GM18861 (cell line): ENCODE measurements around the gene SSRP1.
"Not testable (repeated sequence)": the region's sequence is repeated elsewhere in the genome, so short reads cannot be mapped to it uniquely, and the experiment has no call there.

Experiments
- ATAC-seq: cut with Tn5 transposase; IDR thresholded peaks from one replicate; pipeline ENCODE4 v1.9.1; 2021; ENCODE audit not compliant: unreplicated experiment

Gene SSRP1, protein sequence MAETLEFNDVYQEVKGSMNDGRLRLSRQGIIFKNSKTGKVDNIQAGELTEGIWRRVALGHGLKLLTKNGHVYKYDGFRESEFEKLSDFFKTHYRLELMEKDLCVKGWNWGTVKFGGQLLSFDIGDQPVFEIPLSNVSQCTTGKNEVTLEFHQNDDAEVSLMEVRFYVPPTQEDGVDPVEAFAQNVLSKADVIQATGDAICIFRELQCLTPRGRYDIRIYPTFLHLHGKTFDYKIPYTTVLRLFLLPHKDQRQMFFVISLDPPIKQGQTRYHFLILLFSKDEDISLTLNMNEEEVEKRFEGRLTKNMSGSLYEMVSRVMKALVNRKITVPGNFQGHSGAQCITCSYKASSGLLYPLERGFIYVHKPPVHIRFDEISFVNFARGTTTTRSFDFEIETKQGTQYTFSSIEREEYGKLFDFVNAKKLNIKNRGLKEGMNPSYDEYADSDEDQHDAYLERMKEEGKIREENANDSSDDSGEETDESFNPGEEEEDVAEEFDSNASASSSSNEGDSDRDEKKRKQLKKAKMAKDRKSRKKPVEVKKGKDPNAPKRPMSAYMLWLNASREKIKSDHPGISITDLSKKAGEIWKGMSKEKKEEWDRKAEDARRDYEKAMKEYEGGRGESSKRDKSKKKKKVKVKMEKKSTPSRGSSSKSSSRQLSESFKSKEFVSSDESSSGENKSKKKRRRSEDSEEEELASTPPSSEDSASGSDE

DNA sequence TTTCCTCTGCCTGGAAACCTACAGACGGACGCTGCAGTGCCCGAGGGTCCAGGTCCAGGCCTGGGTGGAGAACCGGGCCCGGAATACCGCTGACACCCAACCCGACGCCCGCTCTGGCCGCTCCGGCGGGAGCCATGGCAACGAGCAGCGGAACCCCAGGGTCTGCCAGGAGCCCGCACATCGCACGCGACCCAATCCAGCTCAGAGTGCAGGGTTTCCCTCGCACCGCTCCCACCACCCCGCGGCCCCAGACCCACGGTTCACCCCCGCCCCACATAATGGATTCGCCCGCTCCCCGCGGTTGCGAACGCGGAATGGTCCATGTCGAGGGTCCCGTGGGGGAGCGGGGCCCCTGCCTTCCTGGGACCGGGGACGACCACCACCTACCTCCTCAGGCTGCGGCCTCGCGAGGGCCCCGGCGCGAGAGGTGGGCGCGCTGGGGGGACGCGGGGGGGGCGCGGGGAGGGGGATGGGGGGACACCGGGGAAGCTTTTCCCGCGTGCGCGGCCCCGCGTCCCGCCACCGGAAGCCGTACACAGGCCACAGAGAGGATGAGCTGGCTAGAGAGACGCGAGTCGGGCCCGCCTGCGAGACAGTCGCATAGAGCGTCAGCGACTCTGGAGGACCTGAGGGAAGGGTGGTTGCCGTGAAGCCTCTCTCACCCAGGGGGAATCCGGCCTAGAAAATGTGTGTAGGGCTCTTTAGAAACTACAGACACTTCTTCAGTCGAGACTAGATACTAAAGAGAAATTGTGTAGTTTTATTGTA is at the start of gene SSRP1:
SSRP1 (minus strand) TSS at position 550 of the 768 bp plus-strand sequence. CDS start 771 bp downstream, outside the sequence.
- ATAC-seq, result peak; percentile 98

DNA sequence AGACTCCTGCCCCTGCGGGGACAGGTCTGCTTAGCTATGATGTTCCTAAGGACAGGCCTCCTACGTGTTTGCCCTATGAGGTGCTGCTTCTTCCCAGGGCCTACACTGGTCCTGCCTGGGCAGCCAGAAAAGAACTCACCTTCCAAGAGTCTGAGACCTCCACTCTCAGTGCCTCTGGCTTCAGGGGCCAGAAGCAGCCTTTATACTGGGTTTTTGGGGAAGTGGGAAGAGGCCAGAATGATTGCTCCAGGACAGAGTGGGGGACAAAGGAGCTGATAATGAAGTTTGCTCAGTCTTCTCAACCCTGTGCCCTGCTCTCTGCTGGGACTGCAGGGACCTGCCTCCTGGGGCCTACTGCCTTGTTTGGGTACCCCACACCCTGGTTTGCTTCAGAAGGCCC is 45.3 kb upstream of the SSRP1 start, which contains the start of gene PRG3:
PRG3 (minus strand) TSS at position 176 of the 400 bp plus-strand sequence. CDS start 442 bp downstream, outside the sequence.
- ATAC-seq, result no peak

DNA sequence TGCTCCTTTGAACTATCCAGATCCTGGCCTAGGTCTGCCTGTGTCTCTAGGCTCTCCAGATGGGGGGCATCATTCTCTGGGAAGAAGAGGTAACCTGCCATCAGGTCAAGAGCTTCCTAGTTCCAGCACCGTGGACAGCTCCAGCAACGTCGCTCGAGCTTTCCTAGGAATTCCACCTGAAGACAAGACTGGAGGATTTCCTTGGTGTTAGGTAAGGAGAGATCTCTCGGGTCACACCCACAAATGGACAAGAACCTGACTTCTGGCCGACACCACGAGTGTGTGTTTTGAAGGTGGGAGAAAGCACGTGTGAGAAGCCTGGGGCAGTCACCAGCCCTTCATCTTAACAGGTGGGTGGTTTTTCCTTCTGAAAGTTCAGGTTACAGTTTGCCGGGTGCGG is 44.0 kb upstream of the SSRP1 start:
- ATAC-seq, result no peak

DNA sequence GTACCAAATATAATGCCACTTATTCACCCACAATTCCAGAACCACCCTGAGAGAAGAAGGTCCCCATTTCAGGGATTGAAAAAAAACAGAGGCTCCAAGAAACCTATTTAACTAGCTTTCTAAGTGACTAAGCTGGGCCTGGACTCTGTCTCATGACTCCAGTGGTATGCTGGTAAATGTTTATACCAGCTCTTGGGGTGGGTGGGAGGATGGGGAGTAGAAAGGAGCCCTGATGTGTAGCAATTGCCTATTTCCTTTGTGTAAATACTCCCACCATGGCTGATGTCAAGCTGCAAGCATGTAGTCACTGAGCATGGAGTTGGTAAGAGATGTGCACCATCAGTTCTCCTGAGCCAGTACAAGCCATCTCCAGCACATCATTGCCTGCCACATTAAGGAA is 42.5 kb upstream of the SSRP1 start:
- no peak for ATAC-seq

DNA sequence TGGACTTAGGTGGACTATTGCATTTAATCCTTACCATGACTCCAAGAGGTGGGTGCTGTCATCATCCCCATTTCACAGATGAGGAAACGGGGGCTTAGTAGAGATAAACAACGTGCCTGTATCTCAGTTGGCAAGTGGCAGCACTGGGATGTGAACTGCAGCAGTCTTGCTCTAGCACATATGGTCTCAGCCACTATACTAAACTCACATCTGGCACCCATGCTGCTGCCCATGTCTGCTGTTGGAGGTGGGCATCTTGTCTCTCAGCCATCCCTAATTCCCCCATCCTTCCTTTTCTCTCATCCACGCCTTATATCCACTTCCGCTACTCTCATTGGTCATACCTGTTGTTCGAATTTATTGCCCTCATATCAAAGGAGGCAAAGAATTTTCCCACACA is 41.4 kb upstream of the SSRP1 start:
- ATAC-seq, result no peak

DNA sequence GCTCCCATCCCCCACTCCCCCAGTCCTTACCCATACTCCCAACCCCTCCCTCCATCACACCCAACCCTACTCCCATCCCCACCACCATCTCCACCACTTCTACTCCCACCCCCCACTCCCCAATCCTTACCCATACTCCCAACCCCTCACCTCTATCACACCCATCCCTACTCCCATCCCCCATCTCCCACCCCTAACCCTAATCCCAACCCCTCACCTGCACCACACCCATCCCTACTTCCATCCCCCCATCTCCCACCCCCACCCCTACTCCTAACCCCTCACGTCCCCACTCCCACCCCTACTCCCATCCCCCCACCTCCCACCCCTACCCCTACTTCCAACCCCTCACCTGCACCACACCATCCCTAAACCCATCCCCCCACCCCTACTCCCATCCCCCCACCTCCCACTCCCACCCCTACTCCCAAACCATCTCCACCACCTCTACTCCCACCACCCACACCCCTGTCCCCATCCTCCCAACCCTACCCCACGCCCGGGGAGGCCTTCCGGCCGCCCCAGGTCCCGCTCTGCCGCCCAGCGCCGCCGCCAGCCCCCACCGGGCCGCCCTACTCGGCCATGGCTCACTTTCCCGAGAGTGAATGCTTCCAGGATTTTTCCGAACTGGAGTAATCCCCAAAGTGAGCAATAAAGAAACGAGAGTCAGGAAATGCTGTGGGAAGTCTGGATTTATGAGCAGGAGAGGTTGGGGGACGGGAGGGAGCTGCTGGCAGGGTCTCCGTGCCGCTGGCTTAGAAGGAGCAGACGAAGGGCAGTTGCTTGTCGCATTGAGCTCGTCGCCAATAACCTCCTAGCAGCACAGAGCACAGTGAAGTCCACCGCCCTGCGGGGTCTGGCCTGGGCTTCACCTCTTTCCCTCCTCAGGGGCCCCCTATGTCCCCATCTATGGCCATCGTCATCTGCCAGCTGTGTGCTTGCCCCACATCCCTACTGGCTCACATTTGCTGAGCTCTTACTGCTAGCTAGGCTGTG is 40.7 kb upstream of the SSRP1 start:
- no peak for ATAC-seq

DNA sequence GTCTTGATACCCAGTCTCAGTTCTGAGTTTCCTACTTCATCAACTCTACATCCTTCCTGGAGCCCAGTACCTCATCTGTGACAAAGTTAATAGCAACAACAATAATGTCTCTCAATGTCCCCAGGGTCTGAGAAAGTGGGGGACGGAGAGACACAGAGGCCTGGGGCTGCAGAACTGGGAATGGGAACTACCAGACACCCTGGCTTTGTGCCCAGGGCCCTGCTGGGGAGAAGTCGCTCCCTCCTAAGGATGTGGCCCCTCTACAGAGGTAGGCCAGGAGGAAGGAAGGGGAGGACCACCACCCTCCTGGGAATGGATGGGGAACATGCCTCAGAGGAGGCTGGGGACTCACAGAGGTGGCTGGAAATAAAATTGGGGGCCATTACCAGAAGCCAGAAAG is 39.8 kb upstream of the SSRP1 start:
- no peak for ATAC-seq

DNA sequence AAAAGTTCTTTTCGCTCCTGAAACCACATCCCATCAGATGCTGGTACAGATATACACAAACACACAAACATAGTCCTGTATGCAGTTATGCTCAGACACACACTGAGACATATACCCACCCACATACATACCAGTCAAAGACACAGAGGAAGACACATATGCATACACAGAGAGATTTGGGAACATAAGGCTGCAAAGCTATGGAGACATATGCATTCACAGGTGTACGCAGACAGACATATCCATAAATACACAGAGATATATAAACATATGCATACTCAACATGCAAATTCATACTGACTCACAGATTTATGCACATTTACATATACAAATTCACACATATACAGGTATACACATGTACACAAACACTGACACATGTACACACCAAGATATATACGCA is 39.3 kb upstream of the SSRP1 start:
- ATAC-seq, result no peak

DNA sequence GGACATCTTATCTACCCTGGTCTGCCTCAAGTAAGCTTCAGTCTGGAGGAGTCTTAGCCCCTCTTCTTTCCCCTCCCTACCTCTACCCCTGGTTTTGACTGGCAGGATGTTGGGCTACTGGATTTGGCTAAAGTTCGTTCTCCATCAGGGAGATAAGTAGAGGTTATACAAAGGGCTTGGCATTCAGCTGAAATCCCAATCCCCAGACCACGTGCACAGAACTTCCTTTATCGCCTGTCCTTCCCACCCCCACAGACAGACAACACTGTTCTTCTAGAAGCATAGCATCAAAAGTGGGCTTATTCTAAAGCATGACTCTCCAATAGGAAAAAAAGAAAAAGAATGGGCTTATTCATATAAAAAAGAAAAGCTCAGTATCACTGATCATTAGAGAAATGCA is 37.5 kb upstream of the SSRP1 start:
- ATAC-seq, result no peak

DNA sequence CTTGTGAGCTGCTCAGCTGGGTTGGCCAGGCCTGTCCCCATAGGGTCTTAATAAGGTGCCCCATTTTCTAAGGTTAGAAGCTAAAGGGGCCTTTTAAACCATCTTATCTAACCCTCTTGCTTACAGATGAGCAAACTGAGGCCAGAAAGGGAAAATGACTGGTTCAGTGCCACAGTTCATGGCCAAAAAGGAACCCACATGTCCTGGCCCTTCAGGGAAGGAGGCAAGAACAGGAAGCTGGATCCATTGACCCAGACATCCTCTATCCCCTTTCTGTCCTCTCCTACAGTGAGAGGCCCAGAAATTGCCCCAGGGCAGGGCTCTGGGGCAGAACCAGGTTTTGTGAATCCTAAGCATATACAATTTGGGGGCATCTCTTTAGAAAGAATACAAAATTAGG is 35.2 kb upstream of the SSRP1 start:
- ATAC-seq, result no peak

DNA sequence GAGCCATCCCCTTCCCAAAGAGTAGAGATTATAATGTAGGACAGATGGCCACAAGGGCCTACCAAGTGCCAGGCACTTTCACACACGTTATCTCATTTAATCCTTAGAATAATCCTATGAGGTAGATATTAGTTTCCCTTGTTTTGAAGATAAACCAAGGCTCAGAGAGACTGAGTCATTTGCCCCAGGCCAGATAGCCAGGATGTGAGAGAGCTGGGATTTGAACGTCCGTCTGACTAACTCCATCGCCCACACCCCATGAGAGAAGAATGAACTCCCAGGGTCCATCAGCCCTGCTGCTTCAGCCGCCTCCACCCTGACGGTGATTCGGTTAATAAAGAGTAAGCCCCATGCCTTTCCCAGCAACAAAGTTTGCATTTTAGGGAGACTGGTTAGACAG is 34.6 kb upstream of the SSRP1 start:
- no peak for ATAC-seq

DNA sequence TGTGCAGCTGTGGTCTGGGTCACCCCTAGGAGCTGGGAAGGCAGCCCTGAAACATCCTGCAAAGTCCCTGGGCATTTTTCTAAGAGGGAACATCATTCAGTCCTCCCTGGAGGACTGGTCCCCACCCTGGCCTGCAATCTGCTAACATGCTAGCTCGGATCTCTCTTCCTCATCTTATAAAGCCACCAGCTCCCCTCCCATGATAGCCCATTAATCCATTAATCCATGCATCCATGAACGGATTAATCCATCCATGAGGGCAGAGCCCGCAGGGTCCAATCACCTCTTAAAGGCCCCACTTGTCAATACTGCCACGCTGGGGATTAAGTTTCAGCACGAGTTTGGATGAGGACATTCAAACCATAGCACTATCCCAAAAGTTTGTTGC is 33.1 kb upstream of the SSRP1 start:
- no peak for ATAC-seq

DNA sequence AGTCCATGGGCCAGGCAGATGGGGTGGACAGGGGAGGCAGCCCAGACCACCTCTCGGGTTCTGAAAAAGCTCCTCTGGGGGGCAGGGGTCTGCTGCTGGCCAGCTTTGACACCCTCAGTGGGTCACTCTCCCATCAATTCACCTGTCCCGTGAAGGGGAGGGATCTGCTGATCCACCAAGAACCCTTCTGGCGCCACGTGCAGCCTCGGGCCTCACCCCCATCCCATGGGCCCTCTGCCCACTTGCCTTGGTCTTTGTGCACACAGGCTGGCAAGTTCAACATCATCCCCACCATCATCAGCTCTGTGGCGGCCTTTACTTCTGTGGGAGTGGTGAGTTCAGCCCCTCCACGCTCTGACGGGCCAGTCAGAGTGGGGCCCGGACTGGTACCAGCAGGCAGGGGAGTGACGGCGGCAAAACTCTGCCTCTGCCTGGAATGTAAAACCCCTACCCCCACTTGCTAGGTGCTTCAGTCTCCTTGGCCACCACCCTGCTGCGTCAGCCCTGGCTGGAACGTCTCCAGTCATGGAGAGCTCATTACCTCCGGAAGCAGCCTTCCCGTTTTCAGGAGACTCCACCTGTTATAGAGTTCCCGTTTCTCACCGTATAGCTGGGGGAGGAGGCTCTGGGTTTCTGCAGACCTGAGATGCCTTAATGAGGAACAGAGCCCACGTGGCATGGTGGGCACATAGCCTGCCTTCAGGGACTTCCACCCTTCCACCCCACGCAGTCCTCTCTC is 32.6 kb upstream of the SSRP1 start:
- ATAC-seq, result no peak

DNA sequence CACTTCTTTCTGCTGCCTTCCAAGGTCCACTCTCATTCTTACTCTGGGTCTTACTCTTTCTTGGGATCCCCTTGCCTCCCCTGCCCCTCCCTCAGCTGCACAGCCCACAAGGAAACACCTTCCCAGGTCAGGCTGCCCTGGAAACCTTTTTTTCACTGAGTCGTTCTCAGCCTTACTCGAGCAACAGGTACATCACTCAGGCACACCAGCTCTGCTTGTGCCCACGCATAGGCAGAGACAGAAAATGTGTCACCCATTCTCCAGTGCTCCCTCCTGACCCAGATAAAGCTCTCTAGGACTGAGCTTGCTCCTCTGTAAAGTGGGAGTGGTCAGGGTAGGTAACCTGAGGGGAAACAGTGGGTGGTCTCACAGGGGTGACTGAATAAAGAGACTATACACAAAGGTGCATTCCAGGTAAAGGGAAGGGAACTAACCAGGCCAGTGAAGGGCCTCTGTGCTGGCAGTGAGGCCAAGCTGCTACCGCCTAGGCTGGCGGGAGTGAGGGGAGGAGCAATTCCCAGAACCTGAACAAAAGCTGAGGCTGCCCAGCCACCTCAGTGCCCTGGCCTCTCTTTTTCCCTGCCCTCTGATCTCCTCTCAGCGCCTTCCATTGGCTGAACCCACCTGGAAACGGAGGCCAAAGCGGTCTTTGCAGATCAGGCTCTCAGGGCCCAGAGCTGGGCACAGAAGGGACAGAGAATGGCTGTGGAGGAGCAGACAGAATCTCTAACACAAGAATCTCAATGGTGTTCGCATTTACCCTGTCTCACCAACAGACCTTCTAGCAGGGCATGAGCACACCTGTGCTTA is 29.4 kb upstream of the SSRP1 start:
- no peak for ATAC-seq

DNA sequence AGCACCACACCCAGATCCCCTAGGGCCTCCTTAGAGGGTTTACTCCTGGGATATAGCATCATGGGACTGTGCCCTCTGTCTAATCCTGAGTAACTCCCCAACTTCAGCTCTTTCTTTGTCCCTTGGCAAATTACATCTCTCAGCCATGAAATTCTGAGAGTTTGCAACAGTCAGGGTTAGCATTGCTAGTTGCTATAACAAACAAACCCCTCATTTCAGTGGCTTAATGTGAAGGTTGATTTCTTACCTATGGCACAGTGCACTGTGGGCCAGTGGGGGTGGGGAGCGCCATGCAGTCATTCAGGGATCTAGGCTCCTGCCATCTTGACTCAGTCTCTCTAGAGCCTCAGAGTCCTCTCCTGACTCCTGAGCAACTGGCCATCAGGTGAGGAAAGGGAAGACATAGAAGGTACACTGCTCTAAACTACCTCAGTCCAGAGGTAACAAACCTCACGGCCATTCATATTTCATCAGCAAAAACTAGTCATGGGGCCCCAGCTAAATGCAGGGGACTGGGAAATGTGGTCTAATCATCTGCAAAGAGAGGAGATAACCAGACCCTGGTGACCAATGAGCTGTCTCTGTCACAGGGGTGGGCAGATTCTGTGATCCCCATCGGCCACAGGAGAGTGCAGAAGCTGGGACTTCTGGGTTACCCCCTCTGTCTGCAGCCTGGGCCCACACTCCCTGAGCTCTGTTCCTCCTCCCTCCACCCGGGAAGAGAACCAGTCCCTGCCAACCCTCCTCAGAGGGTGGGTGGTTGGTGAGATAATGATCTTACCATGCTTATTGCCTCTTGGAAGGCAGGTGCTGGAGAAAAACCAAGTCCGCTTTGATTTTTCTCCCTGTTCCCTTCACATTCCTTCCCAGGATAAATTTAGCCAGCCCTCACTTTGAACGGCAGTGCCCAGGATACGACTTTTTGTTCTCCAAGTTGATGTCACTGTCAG is 27.7 kb upstream of the SSRP1 start:
- no peak for ATAC-seq

DNA sequence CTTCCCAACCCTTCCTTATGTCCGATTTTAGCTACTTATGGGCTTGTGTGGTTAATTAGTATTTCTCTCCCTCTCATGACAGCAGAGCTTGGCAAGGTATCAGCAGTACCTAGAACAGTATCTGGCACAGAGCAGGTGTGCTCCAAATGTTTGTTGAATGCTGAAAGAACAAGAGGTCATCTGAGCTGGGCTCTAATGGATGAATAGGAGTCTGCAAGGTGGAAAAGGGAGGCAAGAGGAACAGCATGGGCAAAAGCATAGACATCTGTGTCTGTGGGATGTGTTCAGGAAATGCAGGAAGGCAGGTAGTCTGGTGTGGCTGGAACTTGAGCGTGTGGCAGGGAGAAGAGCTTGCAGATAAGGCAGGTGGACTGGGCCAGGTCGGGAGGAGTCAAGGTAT is 26.2 kb upstream of the SSRP1 start:
- no peak for ATAC-seq

DNA sequence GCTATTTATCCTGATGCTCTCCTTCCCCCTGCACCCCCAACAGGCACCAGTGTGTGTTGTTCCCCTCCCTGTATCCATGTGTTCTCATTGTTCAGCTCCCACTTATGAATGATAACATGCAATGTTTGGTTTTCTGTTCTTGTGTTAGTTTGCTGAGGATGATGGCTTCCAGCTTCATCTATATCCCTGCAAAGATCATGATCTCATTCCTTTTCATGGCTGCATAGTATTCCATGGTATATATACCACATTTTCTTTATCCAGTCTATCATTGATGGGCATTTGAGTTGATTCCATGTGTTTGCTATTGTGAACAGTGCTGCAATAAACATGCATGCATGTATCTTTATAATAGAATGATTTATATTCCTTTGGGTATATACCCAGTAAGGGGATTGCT is 25.7 kb upstream of the SSRP1 start:
- ATAC-seq, result not testable (repeated sequence)

DNA sequence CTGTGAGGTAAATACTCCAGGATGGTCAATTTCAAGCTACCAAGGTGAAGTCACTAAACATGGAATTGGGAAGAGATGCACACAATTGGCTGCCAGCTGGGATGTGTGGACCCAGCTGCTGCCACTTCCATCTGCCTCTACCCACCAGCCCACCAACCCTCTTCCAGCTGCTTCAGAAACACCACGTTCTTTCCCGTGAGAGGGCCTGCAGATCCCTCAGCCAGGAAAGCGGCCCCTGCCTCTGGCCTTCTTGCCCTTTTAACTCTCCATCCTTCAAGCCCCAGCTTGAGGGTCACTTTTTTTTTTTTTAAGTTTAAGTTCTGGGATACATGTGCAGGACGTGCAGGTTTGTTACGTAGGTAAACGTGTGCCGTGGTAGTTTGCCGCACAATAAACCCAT is 25.3 kb upstream of the SSRP1 start:
- no peak for ATAC-seq
